Hepatocyte (in vitro differentiated cells): Measurements from ENCODE around the gene REL. TPM values are rescaled to one million over a fixed set of nuclear protein-coding genes. Genes with fewer than 3 reads are reported as not detected.

Experiments used
- DNase-seq: peaks from one replicate; pipeline ENCODE4 v3.0.0-alpha.2; 2016; ENCODE audit warnings: low spot score
- H2AFZ ChIP-seq: fragments of 200-600 bp; sonication (generic); 2 replicates; pipeline ENCODE4 v1.6.0; 2016; ENCODE audit warnings: antibody characterized with exemption, mild to moderate bottlenecking
- H3K27ac ChIP-seq: fragments of 200-600 bp; sonication (generic); 2 replicates; pipeline ENCODE4 v1.5.1; 2016; ENCODE audit warnings: mild to moderate bottlenecking
- H3K27me3 ChIP-seq: fragments of 200-600 bp; sonication (generic); 2 replicates; pipeline ENCODE4 v1.6.1; 2016
- H3K36me3 ChIP-seq: fragments of 200-600 bp; sonication (generic); replicated peaks from 2 replicates; pipeline ENCODE4 v1.5.1; 2016; ENCODE audit warnings: low read depth; ENCODE audit not compliant: insufficient read depth
- H3K4me1 ChIP-seq: fragments of 200-600 bp; sonication (generic); 2 replicates; pipeline ENCODE4 v1.5.1; 2016; ENCODE audit warnings: mild to moderate bottlenecking, moderate library complexity; ENCODE audit not compliant: insufficient read depth
- H3K4me2 ChIP-seq: fragments of 200-600 bp; sonication (generic); 2 replicates; pipeline ENCODE4 v1.6.0; 2016
- H3K4me3 ChIP-seq: fragments of 200-600 bp; sonication (generic); 2 replicates; pipeline ENCODE4 v1.5.1; 2016; ENCODE audit warnings: mild to moderate bottlenecking
- H3K79me2 ChIP-seq: fragments of 200-600 bp; sonication (generic); 2 replicates; pipeline ENCODE4 v1.6.0; 2017; ENCODE audit warnings: mild to moderate bottlenecking
- H3K9me2 ChIP-seq: fragments of 200-600 bp; sonication (generic); replicated peaks from 2 replicates; pipeline ENCODE4 v1.6.0; 2017; ENCODE audit warnings: mild to moderate bottlenecking; ENCODE audit not compliant: insufficient read depth
- H3K9me3 ChIP-seq: fragments of 200-600 bp; sonication (generic); 2 replicates; pipeline ENCODE4 v1.5.1; 2016; ENCODE audit warnings: low read depth, mild to moderate bottlenecking
- H4K20me1 ChIP-seq: fragments of 200-600 bp; sonication (generic); 2 replicates; pipeline ENCODE4 v1.6.0; 2016; ENCODE audit warnings: mild to moderate bottlenecking; ENCODE audit not compliant: insufficient read depth, poor library complexity, severe bottlenecking
- CTCF ChIP-seq: fragments of 200-600 bp; sonication (generic); IDR thresholded peaks from 2 replicates; pipeline ENCODE4 v1.5.1; 2016; ENCODE audit warnings: antibody characterized with exemption, mild to moderate bottlenecking; ENCODE audit not compliant: poor library complexity
- EZH2 ChIP-seq: fragments of 200-600 bp; sonication (generic); IDR thresholded peaks from 2 replicates; pipeline ENCODE4 v1.6.1; 2016; ENCODE audit warnings: antibody characterized with exemption, mild to moderate bottlenecking, borderline replicate concordance
- EZH2phosphoT487 ChIP-seq: fragments of 200-600 bp; sonication (generic); IDR thresholded peaks from one replicate; pipeline ENCODE4 v1.6.1; 2018; ENCODE audit warnings: antibody characterized with exemption, mild to moderate bottlenecking, low read depth, moderate library complexity; ENCODE audit not compliant: unreplicated experiment, severe bottlenecking
- WGBS: methylation state at CpG from one replicate; pipeline ENCODE4 v1.1.6; 2016; ENCODE audit warnings: low lambda C conversion rate; ENCODE audit errors: missing lambda C conversion rate; 5-methylcytosine and 5-hydroxymethylcytosine counted together
- polyA plus RNA-seq: library from polyadenylated mRNA; unstranded; fragments of >200 nt; fragmentation: Nextera tagmentation; extraction: Ambion mirVana; gene quantifications from 2 replicates; pipeline ENCODE4 v1.2.1, GENCODE V29; 2016
- total RNA-seq: library from RNA; depleted of rRNA; stranded (reverse); fragments of >200 nt; gene quantifications from 2 replicates; pipeline ENCODE4 v1.2.3, GENCODE V29; 2014

Gene REL
- 9.5 and 12.3 TPM in 2 replicates for total RNA-seq
- 2.8 and 4.2 TPM in 2 replicates for polyA plus RNA-seq

GRCh38 chr2:60881047-60881932 lies at the start of gene REL:
Gene REL (plus strand): TSS chr2:60881574. CDS start chr2:60881841, 267 bp downstream.
- Histone ChIP-seq H3K4me1 (peaks cover 7% of the 10 kb centered on the region), H3K9me2 (no peaks in the 10 kb centered on the region), H3K4me3 (peak within 1 kb of the TSS; percentile 57), H4K20me1 (peaks cover 8% of the 10 kb centered on the region), H3K27ac (peak within 1 kb of the TSS; percentile 99), H3K36me3 (no peaks in the 10 kb centered on the region), H2AFZ (peak within 1 kb of the TSS; percentile 81), H3K79me2 (peaks cover 39% of the 10 kb centered on the region), H3K27me3 (no peaks in the 10 kb centered on the region), H3K9me3 (no peaks in the 10 kb centered on the region), H3K4me2 (peak within 1 kb of the TSS; percentile 89)
- peak; percentile 97 for DNase-seq
- TF ChIP-seq CTCF (no peak), EZH2phosphoT487 (no peak), EZH2 (no peak)
- 1% methylated on average over 26 of the region's 90 CpGs for WGBS

DNA sequence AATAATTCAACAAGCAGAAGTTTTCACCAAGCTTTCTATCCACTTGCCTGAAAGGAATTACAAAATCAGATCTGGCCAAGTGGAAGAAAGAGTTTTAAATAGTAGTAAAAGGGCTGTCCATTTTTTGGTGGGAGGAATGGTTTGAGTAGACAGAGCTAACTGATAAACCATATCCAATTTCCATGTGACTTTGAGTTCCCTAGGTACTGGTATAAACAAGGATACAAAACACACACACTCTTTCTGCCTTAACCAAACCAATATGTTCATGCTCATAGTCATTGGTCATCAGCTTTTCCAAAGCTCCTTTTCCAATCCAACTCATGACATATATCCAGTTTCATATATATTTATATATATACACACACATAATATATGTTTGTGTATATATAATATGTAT lies 49.5 kb upstream of the REL start:
- H3K4me3 ChIP-seq: no peak overlapping the region
- H3K4me2 ChIP-seq: no peak overlapping the region
- H3K27ac ChIP-seq: no peak overlapping the region
- no peaks in the 10 kb centered on the region for H3K9me3 ChIP-seq
- TF ChIP-seq EZH2phosphoT487 (no peak), EZH2 (no peak), CTCF (no peak)
- H3K36me3 ChIP-seq: no peaks in the 10 kb centered on the region
- no peaks in the 10 kb centered on the region for H4K20me1 ChIP-seq
- H2AFZ ChIP-seq: no peak overlapping the region
- no peaks in the 10 kb centered on the region for H3K79me2 ChIP-seq
- no peaks in the 10 kb centered on the region for H3K27me3 ChIP-seq
- DNase-seq: no peak
- no peaks in the 10 kb centered on the region for H3K9me2 ChIP-seq
- no peaks in the 10 kb centered on the region for H3K4me1 ChIP-seq

DNA sequence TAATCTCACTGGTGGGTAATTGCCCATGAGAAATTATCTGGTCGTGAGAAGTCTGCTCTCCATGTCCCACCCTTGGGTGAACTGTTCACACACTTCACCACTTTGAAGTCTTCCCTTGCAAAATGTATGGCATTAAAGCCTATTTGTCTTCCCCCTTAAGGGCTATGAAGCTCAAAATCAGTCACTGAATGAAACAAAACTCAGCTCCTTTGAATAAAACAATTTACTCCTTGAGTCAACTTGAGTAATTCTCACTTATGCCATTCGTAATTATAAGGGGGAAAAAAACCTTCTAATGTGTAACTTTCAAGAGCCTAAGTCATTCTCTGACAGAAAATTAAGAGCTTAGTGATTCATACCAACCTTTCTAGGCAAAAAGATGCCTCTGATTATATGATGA lies 48.8 kb upstream of the REL start:
- Histone ChIP-seq H3K4me2 (no peak overlapping the region), H3K27ac (no peak overlapping the region), H3K36me3 (no peaks in the 10 kb centered on the region), H3K4me3 (no peak overlapping the region), H3K9me2 (no peaks in the 10 kb centered on the region), H3K27me3 (no peaks in the 10 kb centered on the region), H2AFZ (no peak overlapping the region), H3K9me3 (no peaks in the 10 kb centered on the region), H4K20me1 (no peaks in the 10 kb centered on the region), H3K4me1 (no peaks in the 10 kb centered on the region), H3K79me2 (no peaks in the 10 kb centered on the region)
- TF ChIP-seq CTCF (no peak), EZH2 (no peak), EZH2phosphoT487 (no peak)
- DNase-seq: no peak
- 43% methylated on average over 2 of the region's 2 CpGs for WGBS
